Measurements from ENCODE around the gene MYCN.

MYCN gene

GRCh38 chr2:15990151-15991101 lies 50.1 kb downstream of the MYCN start:
- Histone ChIP-seq H3K4me2 (ENCODE audit: low read length) (no peak overlapping the region), H3K27me3 (ENCODE audit: insufficient read depth, low read length) (peaks cover 6% of the 10 kb centered on the region; the same call in 1 of the 2 replicates), H3K9me3 (ENCODE audit: low read length) (no peaks in the 10 kb centered on the region), H3K9ac (ENCODE audit: low read length) (no peak overlapping the region), H3K4me1 (ENCODE audit: insufficient read depth, low read length, severe bottlenecking) (no peaks in the 10 kb centered on the region), H3K4me3 (ENCODE audit: low read depth, low read length, poor library complexity, severe bottlenecking) (no peak overlapping the region), H3K36me3 (ENCODE audit: insufficient read depth, low read length) (no peaks in the 10 kb centered on the region), H3K27ac (ENCODE audit: low read depth, low read length, poor library complexity, severe bottlenecking) (no peak overlapping the region), H3K9me2 (ENCODE audit: low read depth, low read length) (no peaks in the 10 kb centered on the region), H3K79me2 (ENCODE audit: insufficient read depth, low read length) (no peaks in the 10 kb centered on the region), H2AFZ (ENCODE audit: low read length) (no peak overlapping the region), H4K20me1 (ENCODE audit: insufficient read depth, low read length) (no peaks in the 10 kb centered on the region), H3F3A (ENCODE audit: insufficient read depth, low read length) (no peaks in the 10 kb centered on the region)
- TF ChIP-seq EZH2 (IDR thresholded peaks at IDR 0.05; ENCODE audit: borderline replicate concordance, low read length): no peak
- TF ChIP-seq CTCF (IDR thresholded peaks at IDR 0.05; ENCODE audit: low read length): no peak

- no peak overlapping the region for H3K4me3 ChIP-seq (ENCODE audit: low read depth, low read length, poor library complexity, severe bottlenecking)
- no peaks in the 10 kb centered on the region for H3F3A ChIP-seq (ENCODE audit: insufficient read depth, low read length)
- no peaks in the 10 kb centered on the region for H4K20me1 ChIP-seq (ENCODE audit: insufficient read depth, low read length)
- TF ChIP-seq CTCF (IDR thresholded peaks at IDR 0.05; ENCODE audit: low read length) (no peak), EZH2 (IDR thresholded peaks at IDR 0.05; ENCODE audit: borderline replicate concordance, low read length) (no peak)
- no peaks in the 10 kb centered on the region for H3K4me1 ChIP-seq (ENCODE audit: insufficient read depth, low read length, severe bottlenecking)
- no peak overlapping the region for H3K9ac ChIP-seq (ENCODE audit: low read length)
- no peak overlapping the region for H3K4me2 ChIP-seq (ENCODE audit: low read length)
- H2AFZ ChIP-seq (ENCODE audit: low read length): no peak overlapping the region
- no peaks in the 10 kb centered on the region for H3K79me2 ChIP-seq (ENCODE audit: insufficient read depth, low read length)
- no peaks in the 10 kb centered on the region for H3K36me3 ChIP-seq (ENCODE audit: insufficient read depth, low read length)
- H3K9me2 ChIP-seq (ENCODE audit: low read depth, low read length): no peaks in the 10 kb centered on the region
- no peak overlapping the region for H3K27ac ChIP-seq (ENCODE audit: low read depth, low read length, poor library complexity, severe bottlenecking)
- H3K9me3 ChIP-seq (ENCODE audit: low read length): no peaks in the 10 kb centered on the region
- H3K27me3 ChIP-seq (ENCODE audit: insufficient read depth, low read length): peaks cover 6% of the 10 kb centered on the region; the same call in 1 of the 2 replicates
Observed at GRCh38 chr2:15991231-15991630, 50.9 kb downstream of the MYCN start.

GRCh38 chr2:15992457-15993231 lies 52.3 kb downstream of the MYCN start:
- H3K36me3 ChIP-seq (ENCODE audit: insufficient read depth, low read length): no peaks in the 10 kb centered on the region
- H3K27ac ChIP-seq (ENCODE audit: low read depth, low read length, poor library complexity, severe bottlenecking): no peak overlapping the region
- H3K9me3 ChIP-seq (ENCODE audit: low read length): no peaks in the 10 kb centered on the region
- H4K20me1 ChIP-seq (ENCODE audit: insufficient read depth, low read length): no peaks in the 10 kb centered on the region
- no peaks in the 10 kb centered on the region for H3F3A ChIP-seq (ENCODE audit: insufficient read depth, low read length)
- H3K4me3 ChIP-seq (ENCODE audit: low read depth, low read length, poor library complexity, severe bottlenecking): no peak overlapping the region
- no peaks in the 10 kb centered on the region for H3K9me2 ChIP-seq (ENCODE audit: low read depth, low read length)
- H3K9ac ChIP-seq (ENCODE audit: low read length): no peak overlapping the region
- H2AFZ ChIP-seq (ENCODE audit: low read length): no peak overlapping the region
- H3K4me2 ChIP-seq (ENCODE audit: low read length): no peak overlapping the region
- TF ChIP-seq CTCF (IDR thresholded peaks at IDR 0.05; ENCODE audit: low read length) (no peak), EZH2 (IDR thresholded peaks at IDR 0.05; ENCODE audit: borderline replicate concordance, low read length) (no peak)
- no peaks in the 10 kb centered on the region for H3K4me1 ChIP-seq (ENCODE audit: insufficient read depth, low read length, severe bottlenecking)
- peaks cover 6% of the 10 kb centered on the region; the same call in 1 of the 2 replicates for H3K27me3 ChIP-seq (ENCODE audit: insufficient read depth, low read length)
- no peaks in the 10 kb centered on the region for H3K79me2 ChIP-seq (ENCODE audit: insufficient read depth, low read length)

Data from OCI-LY1 (cell line).